ENCODE results near the gene CIB4. TPM values are rescaled to one million over a fixed set of nuclear protein-coding genes. Genes with fewer than 3 reads are reported as not detected.

CIB4 gene
- total and polyA plus RNA-seq, 2 experiments from 2014 or later: not detected

DNA sequence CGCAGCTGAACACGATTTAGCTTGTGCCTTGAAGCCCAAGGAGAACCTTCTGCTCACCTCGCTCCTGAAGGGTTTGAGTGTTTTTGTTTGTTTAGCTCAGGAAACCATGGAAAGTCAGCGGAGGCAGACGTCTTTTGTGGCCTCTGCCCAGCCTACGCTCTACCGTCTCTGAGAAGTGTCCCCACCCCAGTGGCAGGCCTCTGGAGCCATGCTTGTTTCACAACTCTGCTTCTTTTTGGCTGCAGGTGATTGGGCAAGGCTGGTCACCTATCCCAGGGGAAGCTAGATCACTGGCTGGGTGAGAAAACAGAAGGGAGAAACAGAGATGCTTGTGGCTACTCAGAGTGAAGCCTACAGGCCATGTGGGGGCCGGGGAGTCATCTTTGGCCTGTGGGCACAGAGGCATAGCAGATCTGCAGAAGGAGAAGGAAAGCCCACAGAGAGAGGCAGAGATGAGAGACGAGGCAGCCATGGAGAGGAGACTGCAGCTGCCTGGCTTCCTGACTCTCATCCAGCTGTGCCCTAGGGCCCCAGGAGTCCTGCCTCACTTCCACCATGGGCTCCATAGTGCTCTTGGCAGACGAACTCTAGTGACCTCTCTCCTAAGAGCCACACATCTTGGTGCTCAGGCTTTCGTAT lies 50.1 kb downstream of the CIB4 start:
- no peaks in the 10 kb centered on the region for H3K79me2 ChIP-seq
- H3K27me3 ChIP-seq: peaks cover 15% of the 10 kb centered on the region
- 73% methylated on average over 11 of the region's 11 CpGs for WGBS (ENCODE audit: low lambda C conversion rate, missing lambda C conversion rate)
- no peaks in the 10 kb centered on the region for H3K36me3 ChIP-seq (replicated peaks; ENCODE audit: insufficient read depth, low read depth)
- no peaks in the 10 kb centered on the region for H3K4me1 ChIP-seq (ENCODE audit: insufficient read depth)
- H3K9me2 ChIP-seq (replicated peaks; ENCODE audit: insufficient read depth): no peaks in the 10 kb centered on the region
- no peaks in the 10 kb centered on the region for H3K9me3 ChIP-seq (ENCODE audit: low read depth)
- no peak overlapping the region for H2AFZ ChIP-seq
- H3K4me2 ChIP-seq: no peak overlapping the region
- H4K20me1 ChIP-seq (ENCODE audit: insufficient read depth, poor library complexity, severe bottlenecking): no peaks in the 10 kb centered on the region
- no peak for DNase-seq (ENCODE audit: low spot score)
- TF ChIP-seq EZH2phosphoT487 (IDR thresholded peaks at IDR 0.05; ENCODE audit: low read depth, severe bottlenecking, unreplicated experiment) (no peak), EZH2 (IDR thresholded peaks at IDR 0.05; ENCODE audit: borderline replicate concordance) (no peak), CTCF (IDR thresholded peaks at IDR 0.05; ENCODE audit: poor library complexity) (no peak)
- H3K4me3 ChIP-seq: no peak overlapping the region
- no peak overlapping the region for H3K27ac ChIP-seq

DNA sequence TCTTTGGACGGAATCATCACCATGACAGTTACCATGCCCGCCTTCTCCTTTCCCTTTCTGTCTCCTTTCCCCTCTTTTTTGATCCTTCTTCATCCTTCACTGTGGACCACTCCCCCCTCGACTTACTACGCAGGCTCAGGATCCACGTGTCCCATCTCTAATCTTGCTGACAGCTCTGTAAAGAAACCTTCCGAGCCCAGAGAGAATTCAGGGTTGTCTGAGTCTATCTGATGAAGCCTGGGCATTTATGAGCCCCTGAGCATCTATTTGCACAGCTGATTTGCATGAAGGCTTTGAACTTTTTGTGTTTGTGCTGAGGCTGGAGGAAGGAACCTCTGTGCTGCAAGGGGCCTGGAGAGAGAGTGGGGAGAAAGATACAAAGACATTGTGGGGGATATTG lies 50.7 kb downstream of the CIB4 start:
- no peak overlapping the region for H3K4me3 ChIP-seq
- H3K9me3 ChIP-seq (ENCODE audit: low read depth): no peaks in the 10 kb centered on the region
- no peak for TF ChIP-seq CTCF (IDR thresholded peaks at IDR 0.05; ENCODE audit: poor library complexity)
- TF ChIP-seq EZH2phosphoT487 (IDR thresholded peaks at IDR 0.05; ENCODE audit: low read depth, severe bottlenecking, unreplicated experiment): no peak
- no peak for TF ChIP-seq EZH2 (IDR thresholded peaks at IDR 0.05; ENCODE audit: borderline replicate concordance)
- 52% methylated on average over 6 of the region's 6 CpGs for WGBS (ENCODE audit: low lambda C conversion rate, missing lambda C conversion rate)
- no peak for DNase-seq (ENCODE audit: low spot score)
- no peaks in the 10 kb centered on the region for H3K4me1 ChIP-seq (ENCODE audit: insufficient read depth)
- no peak overlapping the region for H3K4me2 ChIP-seq
- no peaks in the 10 kb centered on the region for H3K36me3 ChIP-seq (replicated peaks; ENCODE audit: insufficient read depth, low read depth)
- no peaks in the 10 kb centered on the region for H4K20me1 ChIP-seq (ENCODE audit: insufficient read depth, poor library complexity, severe bottlenecking)
- no peak overlapping the region for H2AFZ ChIP-seq
- H3K9me2 ChIP-seq (replicated peaks; ENCODE audit: insufficient read depth): no peaks in the 10 kb centered on the region
- H3K27me3 ChIP-seq: peaks cover 15% of the 10 kb centered on the region
- H3K27ac ChIP-seq: no peak overlapping the region
- no peaks in the 10 kb centered on the region for H3K79me2 ChIP-seq

- peaks cover 15% of the 10 kb centered on the region for H3K27me3 ChIP-seq
- no peaks in the 10 kb centered on the region for H3K9me3 ChIP-seq (ENCODE audit: low read depth)
- H3K27ac ChIP-seq: no peak overlapping the region
- no peaks in the 10 kb centered on the region for H3K4me1 ChIP-seq (ENCODE audit: insufficient read depth)
- WGBS (ENCODE audit: low lambda C conversion rate, missing lambda C conversion rate): 86% methylated on average over 5 of the region's 6 CpGs
- no peak for DNase-seq (ENCODE audit: low spot score)
- H3K79me2 ChIP-seq: no peaks in the 10 kb centered on the region
- no peaks in the 10 kb centered on the region for H3K9me2 ChIP-seq (replicated peaks; ENCODE audit: insufficient read depth)
- TF ChIP-seq EZH2 (IDR thresholded peaks at IDR 0.05; ENCODE audit: borderline replicate concordance) (no peak), EZH2phosphoT487 (IDR thresholded peaks at IDR 0.05; ENCODE audit: low read depth, severe bottlenecking, unreplicated experiment) (no peak), CTCF (IDR thresholded peaks at IDR 0.05; ENCODE audit: poor library complexity) (no peak)
- no peaks in the 10 kb centered on the region for H3K36me3 ChIP-seq (replicated peaks; ENCODE audit: insufficient read depth, low read depth)
- no peaks in the 10 kb centered on the region for H4K20me1 ChIP-seq (ENCODE audit: insufficient read depth, poor library complexity, severe bottlenecking)
- H2AFZ ChIP-seq: no peak overlapping the region
- no peak overlapping the region for H3K4me2 ChIP-seq
- H3K4me3 ChIP-seq: no peak overlapping the region
Observed at GRCh38 chr2:26588576-26588975, 52.6 kb downstream of the CIB4 start.

Data from hepatocyte (in vitro differentiated cells).